Measurements from ENCODE around the gene INPP5J. TPM values are rescaled to one million over a fixed set of nuclear protein-coding genes. Genes with fewer than 3 reads are reported as not detected.

INPP5J gene
- total and polyA plus RNA-seq, 10 of the 15 experiments (the other 5 are each of a cell fraction or from before 2014, with no cell fraction given), result 0.18 to 2.8 (median 1.5) TPM; not detected in 1

DNA sequence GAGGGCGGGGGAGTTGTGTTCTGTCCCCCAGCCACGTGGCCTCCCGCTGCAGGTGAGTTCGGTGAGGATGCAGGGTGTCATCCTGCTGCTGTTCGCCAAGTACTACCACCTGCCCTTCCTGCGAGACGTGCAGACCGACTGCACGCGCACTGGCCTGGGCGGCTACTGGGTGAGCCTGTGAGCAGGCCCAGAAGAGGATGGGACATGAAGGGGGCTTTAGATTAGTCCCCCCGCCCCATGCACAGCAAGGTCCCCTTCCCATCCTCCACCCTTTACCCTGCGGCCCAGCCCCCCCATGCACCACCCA lies 4.1 kb downstream of the INPP5J start:
- DNase-seq (ENCODE audit: low read depth, low spot score), result no peak
- Histone ChIP-seq H3K4me1 (ENCODE audit: control insufficient read depth, insufficient read depth, low read length) (no peaks in the 10 kb centered on the region), H4K20me1 (ENCODE audit: control insufficient read depth, insufficient read depth) (no peaks in the 10 kb centered on the region), H3K36me3 (ENCODE audit: control insufficient read depth in 2 of 2, insufficient read depth in 2 of 2, low read length in 1 of 2) (no peaks in the 10 kb centered on the region), H3K9me3 (replicated peaks; ENCODE audit: control insufficient read depth, insufficient read depth, low read length) (no peaks in the 10 kb centered on the region), H2AFZ (ENCODE audit: control insufficient read depth, low read depth, low read length) (no peak overlapping the region), H3K9ac (ENCODE audit: control insufficient read depth, insufficient read depth, low read length) (no peak overlapping the region), H3K79me2 (ENCODE audit: control insufficient read depth, insufficient read depth, low read length) (no peaks in the 10 kb centered on the region), H3K27me3 (replicated peaks in 1 of 2; ENCODE audit: control insufficient read depth in 2 of 2, insufficient read depth in 2 of 2, low read length in 1 of 2) (no peaks in the 10 kb centered on the region), H3K27ac (ENCODE audit: control insufficient read depth, insufficient read depth) (no peak overlapping the region), H3K4me3 (no peak overlapping the region), H3K4me2 (ENCODE audit: control insufficient read depth, insufficient read depth) (no peak overlapping the region)
- ChIA-PET RAD21 (ENCODE audit: unreplicated experiment) (no interaction called here), CTCF (no interaction called here), SMC1A (ENCODE audit: uncharacterized antibody, unreplicated experiment) (no interaction called here), POLR2A (no interaction called here)
- no peak for ATAC-seq
- no TSS peak for BruUV-seq (replicated peaks)
- in situ Hi-C loops (cut with MboI) (no loop called here), intact Hi-C loops (cut with micrococcal nuclease; ENCODE audit: unreplicated experiment) (no loop called here)
- 74% methylated on average over 11 of the region's 13 CpGs for WGBS (ENCODE audit: insufficient coverage, insufficient replicate concordance, low lambda C conversion rate, missing lambda C conversion rate)
- no peak for FAIRE-seq
- TF ChIP-seq BACH1 (IDR thresholded peaks at IDR 0.05; ENCODE audit: borderline replicate concordance) (no peak), TCF7 (IDR thresholded peaks at IDR 0.05; ENCODE audit: borderline replicate concordance) (no peak), SUPT20H (IDR thresholded peaks at IDR 0.05; ENCODE audit: borderline replicate concordance, control insufficient read depth, low read depth, low read length) (no peak), YBX1 (IDR thresholded peaks at IDR 0.05) (no peak), ZZZ3 (IDR thresholded peaks at IDR 0.05; ENCODE audit: control insufficient read depth, insufficient read length, low read depth) (no peak), FOXK2 (IDR thresholded peaks at IDR 0.05) (no peak), SMAD5 (IDR thresholded peaks at IDR 0.05; ENCODE audit: low read depth) (no peak), BCL11A (IDR thresholded peaks at IDR 0.05; ENCODE audit: low read depth, low read length) (no peak), KDM1A (IDR thresholded peaks at IDR 0.05; ENCODE audit: borderline replicate concordance) (no peak), NRF1 (conservative IDR thresholded peaks at IDR 0.05; ENCODE audit: low read depth, low read length) (no peak), HDAC2 (IDR thresholded peaks at IDR 0.05) (no peak), ZNF207 (IDR thresholded peaks at IDR 0.05; ENCODE audit: borderline replicate concordance) (no peak)
- TF ChIP-seq, protein P1, sequence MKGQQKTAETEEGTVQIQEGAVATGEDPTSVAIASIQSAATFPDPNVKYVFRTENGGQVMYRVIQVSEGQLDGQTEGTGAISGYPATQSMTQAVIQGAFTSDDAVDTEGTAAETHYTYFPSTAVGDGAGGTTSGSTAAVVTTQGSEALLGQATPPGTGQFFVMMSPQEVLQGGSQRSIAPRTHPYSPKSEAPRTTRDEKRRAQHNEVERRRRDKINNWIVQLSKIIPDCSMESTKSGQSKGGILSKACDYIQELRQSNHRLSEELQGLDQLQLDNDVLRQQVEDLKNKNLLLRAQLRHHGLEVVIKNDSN (IDR thresholded peaks at IDR 0.05; ENCODE audit: borderline replicate concordance, extremely low read length, insufficient read depth, low read depth, low read length), result no peak
- TF ChIP-seq, protein P2, sequence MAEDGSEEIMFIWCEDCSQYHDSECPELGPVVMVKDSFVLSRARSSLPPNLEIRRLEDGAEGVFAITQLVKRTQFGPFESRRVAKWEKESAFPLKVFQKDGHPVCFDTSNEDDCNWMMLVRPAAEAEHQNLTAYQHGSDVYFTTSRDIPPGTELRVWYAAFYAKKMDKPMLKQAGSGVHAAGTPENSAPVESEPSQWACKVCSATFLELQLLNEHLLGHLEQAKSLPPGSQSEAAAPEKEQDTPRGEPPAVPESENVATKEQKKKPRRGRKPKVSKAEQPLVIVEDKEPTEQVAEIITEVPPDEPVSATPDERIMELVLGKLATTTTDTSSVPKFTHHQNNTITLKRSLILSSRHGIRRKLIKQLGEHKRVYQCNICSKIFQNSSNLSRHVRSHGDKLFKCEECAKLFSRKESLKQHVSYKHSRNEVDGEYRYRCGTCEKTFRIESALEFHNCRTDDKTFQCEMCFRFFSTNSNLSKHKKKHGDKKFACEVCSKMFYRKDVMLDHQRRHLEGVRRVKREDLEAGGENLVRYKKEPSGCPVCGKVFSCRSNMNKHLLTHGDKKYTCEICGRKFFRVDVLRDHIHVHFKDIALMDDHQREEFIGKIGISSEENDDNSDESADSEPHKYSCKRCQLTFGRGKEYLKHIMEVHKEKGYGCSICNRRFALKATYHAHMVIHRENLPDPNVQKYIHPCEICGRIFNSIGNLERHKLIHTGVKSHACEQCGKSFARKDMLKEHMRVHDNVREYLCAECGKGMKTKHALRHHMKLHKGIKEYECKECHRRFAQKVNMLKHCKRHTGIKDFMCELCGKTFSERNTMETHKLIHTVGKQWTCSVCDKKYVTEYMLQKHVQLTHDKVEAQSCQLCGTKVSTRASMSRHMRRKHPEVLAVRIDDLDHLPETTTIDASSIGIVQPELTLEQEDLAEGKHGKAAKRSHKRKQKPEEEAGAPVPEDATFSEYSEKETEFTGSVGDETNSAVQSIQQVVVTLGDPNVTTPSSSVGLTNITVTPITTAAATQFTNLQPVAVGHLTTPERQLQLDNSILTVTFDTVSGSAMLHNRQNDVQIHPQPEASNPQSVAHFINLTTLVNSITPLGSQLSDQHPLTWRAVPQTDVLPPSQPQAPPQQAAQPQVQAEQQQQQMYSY (CRISPR knock-in tag; IDR thresholded peaks at IDR 0.05), result no peak
- TF ChIP-seq, protein P3, sequence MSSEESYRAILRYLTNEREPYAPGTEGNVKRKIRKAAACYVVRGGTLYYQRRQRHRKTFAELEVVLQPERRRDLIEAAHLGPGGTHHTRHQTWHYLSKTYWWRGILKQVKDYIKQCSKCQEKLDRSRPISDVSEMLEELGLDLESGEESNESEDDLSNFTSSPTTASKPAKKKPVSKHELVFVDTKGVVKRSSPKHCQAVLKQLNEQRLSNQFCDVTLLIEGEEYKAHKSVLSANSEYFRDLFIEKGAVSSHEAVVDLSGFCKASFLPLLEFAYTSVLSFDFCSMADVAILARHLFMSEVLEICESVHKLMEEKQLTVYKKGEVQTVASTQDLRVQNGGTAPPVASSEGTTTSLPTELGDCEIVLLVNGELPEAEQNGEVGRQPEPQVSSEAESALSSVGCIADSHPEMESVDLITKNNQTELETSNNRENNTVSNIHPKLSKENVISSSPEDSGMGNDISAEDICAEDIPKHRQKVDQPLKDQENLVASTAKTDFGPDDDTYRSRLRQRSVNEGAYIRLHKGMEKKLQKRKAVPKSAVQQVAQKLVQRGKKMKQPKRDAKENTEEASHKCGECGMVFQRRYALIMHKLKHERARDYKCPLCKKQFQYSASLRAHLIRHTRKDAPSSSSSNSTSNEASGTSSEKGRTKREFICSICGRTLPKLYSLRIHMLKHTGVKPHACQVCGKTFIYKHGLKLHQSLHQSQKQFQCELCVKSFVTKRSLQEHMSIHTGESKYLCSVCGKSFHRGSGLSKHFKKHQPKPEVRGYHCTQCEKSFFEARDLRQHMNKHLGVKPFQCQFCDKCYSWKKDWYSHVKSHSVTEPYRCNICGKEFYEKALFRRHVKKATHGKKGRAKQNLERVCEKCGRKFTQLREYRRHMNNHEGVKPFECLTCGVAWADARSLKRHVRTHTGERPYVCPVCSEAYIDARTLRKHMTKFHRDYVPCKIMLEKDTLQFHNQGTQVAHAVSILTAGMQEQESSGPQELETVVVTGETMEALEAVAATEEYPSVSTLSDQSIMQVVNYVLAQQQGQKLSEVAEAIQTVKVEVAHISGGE (CRISPR knock-in tag; IDR thresholded peaks at IDR 0.05), result no peak

Data from GM12878 (cell line).